Stimulated activated CD4-positive, alpha-beta T cell treated with anti-CD3 and anti-CD28 coated beads, Interleukin-15, amount 100 ng/mL, for 24 hours (primary cell): Measurements from ENCODE around the gene SLC15A3.

ENCODE experiments used
- DNase-seq: peaks from one replicate; pipeline ENCODE4 v3.0.0-alpha.2; 2020

SLC15A3 gene

GRCh38 chr11:60944490-60945294, 7.3 kb downstream of the SLC15A3 start:
- no peak for DNase-seq

- DNase-seq: no peak
Measured at GRCh38 chr11:60942970-60943565, 8.9 kb downstream of the SLC15A3 start.

- no peak for DNase-seq
Measured at GRCh38 chr11:60942219-60942618, 9.8 kb downstream of the SLC15A3 start.

GRCh38 chr11:60941371-60942119, 10.4 kb downstream of the SLC15A3 start:
- DNase-seq: no peak

- DNase-seq: no peak
Measured at GRCh38 chr11:60939855-60940254, 12.1 kb downstream of the SLC15A3 start.

- no peak for DNase-seq
Measured at GRCh38 chr11:60939301-60939700, 12.7 kb downstream of the SLC15A3 start.

GRCh38 chr11:60938500-60938899, 13.5 kb downstream of the SLC15A3 start:
- no peak for DNase-seq

GRCh38 chr11:60937811-60938210, 14.2 kb downstream of the SLC15A3 start:
- no peak for DNase-seq

- no peak for DNase-seq
Measured at GRCh38 chr11:60937144-60937527, 14.8 kb downstream of the SLC15A3 start.

- DNase-seq: no peak
Measured at GRCh38 chr11:60936467-60937143, 15.4 kb downstream of the SLC15A3 start.

- no peak for DNase-seq
Measured at GRCh38 chr11:60935676-60936442, 16.1 kb downstream of the SLC15A3 start.

- DNase-seq: no peak
Measured at GRCh38 chr11:60934790-60935605, 17.0 kb downstream of the SLC15A3 start.

GRCh38 chr11:60934124-60934789, 17.7 kb downstream of the SLC15A3 start:
- no peak for DNase-seq

- no peak for DNase-seq
Measured at GRCh38 chr11:60933416-60934123, 18.4 kb downstream of the SLC15A3 start.

- no peak for DNase-seq
Measured at GRCh38 chr11:60932605-60933356, 19.2 kb downstream of the SLC15A3 start.

- no peak for DNase-seq
Measured at GRCh38 chr11:60931917-60932316, 20.1 kb downstream of the SLC15A3 start.

GRCh38 chr11:60930394-60930793, 21.6 kb downstream of the SLC15A3 start:
- no peak for DNase-seq

GRCh38 chr11:60929764-60930163, 22.2 kb downstream of the SLC15A3 start:
- no peak for DNase-seq

- DNase-seq: no peak
Measured at GRCh38 chr11:60928563-60929001, 23.4 kb downstream of the SLC15A3 start.
